Caco-2 (cell line): ENCODE results near the gene RNF38. TPM values are rescaled to one million over a fixed set of nuclear protein-coding genes. Genes with fewer than 3 reads are reported as not detected.
A peak's percentile ranks its signal among the peaks of the same experiment; 100 is the strongest.

ENCODE experiments used
- BruUV-seq: library from RNA; stranded (reverse); fragments of 400-500 nt; replicated peaks from 2 replicates; lab custom pipeline; 2021; lab: Mats Ljungman, UMichigan
- CTCF ChIA-PET: fragments of 300-600 bp; sonication (Branson Sonifier 250); formaldehyde crosslinking; loops from one replicate; lab custom pipeline; 2022; ENCODE audit warnings: antibody characterized with exemption; lab: Charles Lee
- POLR2A ChIA-PET: fragments of 300-600 bp; sonication (Branson Sonifier 250); formaldehyde crosslinking; loops from one replicate; lab custom pipeline; 2022; ENCODE audit warnings: antibody characterized with exemption; lab: Charles Lee
- DNase-seq, 2 experiments: peaks; one replicate each; pipeline versions ENCODE4 v3.0.0 to v3.0.0-alpha.2; 2020 to 2022
- H3K27me3 ChIP-seq: replicated peaks from 2 replicates; pipeline ENCODE4 v1.6.0; 2011; ENCODE audit warnings: low read length; ENCODE audit not compliant: control insufficient read depth, insufficient read depth
- H3K36me3 ChIP-seq: 2 replicates; pipeline ENCODE4 v1.5.1; 2011; ENCODE audit warnings: low read length; ENCODE audit not compliant: control insufficient read depth, insufficient read depth
- H3K4me1 ChIP-seq: fragments of 250-450 bp; sonication (Bioruptor Pico); 2 replicates; pipeline ENCODE4 v1.5.1; 2020; ENCODE audit warnings: mild to moderate bottlenecking
- H3K4me3 ChIP-seq: 2 replicates; pipeline ENCODE4 v1.5.1; 2011; ENCODE audit warnings: low read depth, mild to moderate bottlenecking, control low read depth, low read length
- H3K9me3 ChIP-seq: fragments of 250-450 bp; sonication (Bioruptor Pico); 2 replicates; pipeline ENCODE4 v1.5.1; 2020; ENCODE audit warnings: mild to moderate bottlenecking, moderate library complexity
- H3K27ac Mint-ChIP-seq: one replicate; pipeline ENCODE4 v1.8.0; 2022; ENCODE audit warnings: mixed read lengths; ENCODE audit not compliant: unreplicated experiment
- H3K27me3 Mint-ChIP-seq: one replicate; pipeline ENCODE4 v1.8.0; 2022; ENCODE audit warnings: mixed read lengths; ENCODE audit not compliant: insufficient read depth, unreplicated experiment
- H3K36me3 Mint-ChIP-seq: one replicate; pipeline ENCODE4 v1.8.0; 2022; ENCODE audit warnings: mild to moderate bottlenecking, mixed read lengths; ENCODE audit not compliant: insufficient read depth, unreplicated experiment
- H3K4me1 Mint-ChIP-seq: one replicate; pipeline ENCODE4 v1.8.0; 2022; ENCODE audit warnings: low read depth, mixed read lengths; ENCODE audit not compliant: unreplicated experiment
- H3K4me3 Mint-ChIP-seq: one replicate; pipeline ENCODE4 v1.8.0; 2022; ENCODE audit warnings: mild to moderate bottlenecking, moderate library complexity, mixed read lengths; ENCODE audit not compliant: unreplicated experiment
- H3K9me3 Mint-ChIP-seq: one replicate; pipeline ENCODE4 v1.8.0; 2022; ENCODE audit warnings: mixed read lengths; ENCODE audit not compliant: unreplicated experiment
- CTCF ChIP-seq, 2 experiments: fragments of 200-600 bp in 1 of 2; IDR thresholded peaks; 1 replicate in 1 of 2; 2 replicates in 1 of 2; pipeline versions ENCODE4 v1.5.1 to v1.8.0; 2011 to 2022; ENCODE audit warnings: antibody characterized with exemption in 1 of 2, control low read depth in 1 of 2, inconsistent platforms in 1 of 2, low read depth in 1 of 2, low read length in 1 of 2, mild to moderate bottlenecking in 1 of 2, moderate library complexity in 1 of 2; ENCODE audit not compliant: insufficient read depth in 1 of 2, severe bottlenecking in 1 of 2, unreplicated experiment in 1 of 2
- intact Hi-C: fragments of 100-400 bp; cut with micrococcal nuclease; formaldehyde crosslinking; loops from one replicate; pipeline ENCODE4 v1.10.0; 2022; ENCODE audit not compliant: unreplicated experiment
- total RNA-seq: library from RNA; stranded (reverse); gene quantifications from 2 replicates; pipeline ENCODE4 v1.2.3, GENCODE V29; 2022

RNF38 gene
- total RNA-seq, 1 experiment from 2014 or later, result 43.3 TPM

GRCh38 chr9:36320466-36320865 lies 79.6 kb downstream of the RNF38 start:
- ChIA-PET CTCF (interaction anchor here (0.8 to 1.5 kb wide), 3 partner anchors 8 to 130 kb away, joined by 3 to 14 read pairs (median 5); partner anchors contain the start of genes CLTA and GNE), POLR2A (interaction anchor here (0.6 to 1.5 kb wide), 4 partner anchors 8 to 130 kb away, joined by 4 to 16 read pairs (median 10); partner anchors contain the start of gene CLTA)
- Histone ChIP-seq H3K27me3 (no peaks in the 10 kb centered on the region), H3K9me3 (peaks cover 7% of the 10 kb centered on the region; the same call in 1 of the 2 replicates), H3K36me3 (no peaks in the 10 kb centered on the region; the same call in 1 of the 2 replicates), H3K4me1 (peaks cover 57% of the 10 kb centered on the region), H3K4me3 (no peak overlapping the region)
- Mint-ChIP-seq H3K36me3 (peaks cover 32% of the 10 kb centered on the region), H3K27me3 (no peaks in the 10 kb centered on the region), H3K4me3 (peak overlapping the region; percentile 62), H3K4me1 (peaks cover 36% of the 10 kb centered on the region), H3K27ac (peak overlapping the region; percentile 97), H3K9me3 (no peaks in the 10 kb centered on the region)
- BruUV-seq, result TSS peak; percentile 66
- peak; percentile 57 to 59 for DNase-seq
- TF ChIP-seq CTCF (IDR thresholded peaks at IDR 0.05; ENCODE audit: insufficient read depth in 1 of 2, low read depth in 1 of 2, low read length in 1 of 2, severe bottlenecking in 1 of 2, unreplicated experiment in 1 of 2), result no peak
- intact Hi-C loops, result loop anchor here (1.0 kb wide), 2 partner anchors 43 to 130 kb away; partner anchors contain the start of gene CLTA

- Histone ChIP-seq H3K9me3 (peaks cover 7% of the 10 kb centered on the region; the same call in 1 of the 2 replicates), H3K4me3 (no peak overlapping the region), H3K36me3 (no peaks in the 10 kb centered on the region; the same call in 1 of the 2 replicates), H3K4me1 (peaks cover 63% of the 10 kb centered on the region), H3K27me3 (no peaks in the 10 kb centered on the region)
- H3K27ac Mint-ChIP-seq, result peak overlapping the region; percentile 97
- CTCF ChIA-PET, result interaction anchor here (0.6 to 1.5 kb wide), 3 partner anchors 8 to 129 kb away, joined by 3 to 14 read pairs (median 5); partner anchors contain the start of gene CLTA
- peaks cover 28% of the 10 kb centered on the region for H3K36me3 Mint-ChIP-seq
- no peaks in the 10 kb centered on the region for H3K27me3 Mint-ChIP-seq
- peak; percentile 91 to 95 for DNase-seq
- peak overlapping the region; percentile 62 for H3K4me3 Mint-ChIP-seq
- H3K4me1 Mint-ChIP-seq, result peaks cover 29% of the 10 kb centered on the region
- TF ChIP-seq CTCF (IDR thresholded peaks at IDR 0.05; ENCODE audit: insufficient read depth in 1 of 2, low read depth in 1 of 2, low read length in 1 of 2, severe bottlenecking in 1 of 2, unreplicated experiment in 1 of 2), result no peak
- POLR2A ChIA-PET, result interaction anchor here (0.6 to 1.5 kb wide), 7 partner anchors 9 to 1366 kb away, joined by 3 to 16 read pairs (median 4); partner anchors contain the start of genes CLTA and GNE
- no TSS peak for BruUV-seq
- intact Hi-C loops, result loop anchor here (1.0 kb wide), 2 partner anchors 43 to 130 kb away; partner anchors contain the start of gene CLTA
- no peaks in the 10 kb centered on the region for H3K9me3 Mint-ChIP-seq
Observed at GRCh38 chr9:36319806-36320205, 80.3 kb downstream of the RNF38 start.

GRCh38 chr9:36319183-36319582 lies 80.9 kb downstream of the RNF38 start:
- TSS peak; percentile 96 for BruUV-seq
- Mint-ChIP-seq H3K4me1 (peaks cover 29% of the 10 kb centered on the region), H3K9me3 (no peaks in the 10 kb centered on the region), H3K27me3 (no peaks in the 10 kb centered on the region), H3K4me3 (peak overlapping the region; percentile 62), H3K27ac (peak overlapping the region; percentile 97), H3K36me3 (peaks cover 21% of the 10 kb centered on the region)
- CTCF ChIA-PET, result interaction anchor here (1.5 kb wide), 1 partner anchor 129 kb away, joined by 5 read pairs; the partner anchor contains the start of gene CLTA
- Histone ChIP-seq H3K4me1 (peaks cover 67% of the 10 kb centered on the region), H3K36me3 (no peaks in the 10 kb centered on the region; the same call in 1 of the 2 replicates), H3K4me3 (no peak overlapping the region), H3K9me3 (peaks cover 7% of the 10 kb centered on the region; the same call in 1 of the 2 replicates), H3K27me3 (no peaks in the 10 kb centered on the region)
- intact Hi-C loops, result no loop called here
- POLR2A ChIA-PET, result interaction anchor here (1.0 to 1.5 kb wide), 3 partner anchors 43 to 128 kb away, joined by 3 to 16 read pairs (median 13); partner anchors contain the start of gene CLTA
- no peak for TF ChIP-seq CTCF (IDR thresholded peaks at IDR 0.05; ENCODE audit: insufficient read depth in 1 of 2, low read depth in 1 of 2, low read length in 1 of 2, severe bottlenecking in 1 of 2, unreplicated experiment in 1 of 2)
- peak in 1 of 2 experiments; percentile 42 for DNase-seq
